ENCODE results near the gene ALOXE3.

DNA sequence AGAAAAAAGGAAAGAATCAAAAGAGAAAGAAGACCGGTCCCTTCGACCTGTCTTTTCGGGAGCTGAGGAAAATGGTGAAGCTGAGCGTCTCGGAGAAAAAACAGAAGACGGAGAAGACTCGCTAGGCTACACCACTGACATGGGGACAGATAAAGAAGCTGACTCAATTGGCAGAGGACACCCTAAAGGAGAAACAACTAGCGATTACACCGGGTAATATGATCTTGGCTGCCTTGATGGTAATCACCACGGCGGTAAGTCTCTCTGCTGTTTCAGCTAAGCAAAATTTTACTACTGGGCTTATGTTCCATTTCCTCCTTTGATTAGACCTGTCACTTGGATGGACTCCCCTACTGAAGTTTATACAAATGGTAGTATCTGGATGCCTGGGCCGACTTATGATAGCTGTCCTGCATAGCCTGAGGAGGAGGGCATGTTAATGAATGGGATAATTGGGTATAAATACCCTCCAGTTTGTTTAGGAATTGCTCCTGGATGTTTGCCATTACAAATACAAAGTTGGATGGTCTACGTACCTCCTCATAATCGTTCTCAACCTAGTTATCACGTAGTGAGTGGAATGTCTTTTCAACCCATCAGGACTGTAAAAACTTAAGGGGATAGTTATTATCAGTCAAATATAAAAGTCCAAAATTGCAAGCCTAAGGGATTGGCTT is 55.4 kb downstream of the ALOXE3 start:
- TF ChIP-seq, protein P1, sequence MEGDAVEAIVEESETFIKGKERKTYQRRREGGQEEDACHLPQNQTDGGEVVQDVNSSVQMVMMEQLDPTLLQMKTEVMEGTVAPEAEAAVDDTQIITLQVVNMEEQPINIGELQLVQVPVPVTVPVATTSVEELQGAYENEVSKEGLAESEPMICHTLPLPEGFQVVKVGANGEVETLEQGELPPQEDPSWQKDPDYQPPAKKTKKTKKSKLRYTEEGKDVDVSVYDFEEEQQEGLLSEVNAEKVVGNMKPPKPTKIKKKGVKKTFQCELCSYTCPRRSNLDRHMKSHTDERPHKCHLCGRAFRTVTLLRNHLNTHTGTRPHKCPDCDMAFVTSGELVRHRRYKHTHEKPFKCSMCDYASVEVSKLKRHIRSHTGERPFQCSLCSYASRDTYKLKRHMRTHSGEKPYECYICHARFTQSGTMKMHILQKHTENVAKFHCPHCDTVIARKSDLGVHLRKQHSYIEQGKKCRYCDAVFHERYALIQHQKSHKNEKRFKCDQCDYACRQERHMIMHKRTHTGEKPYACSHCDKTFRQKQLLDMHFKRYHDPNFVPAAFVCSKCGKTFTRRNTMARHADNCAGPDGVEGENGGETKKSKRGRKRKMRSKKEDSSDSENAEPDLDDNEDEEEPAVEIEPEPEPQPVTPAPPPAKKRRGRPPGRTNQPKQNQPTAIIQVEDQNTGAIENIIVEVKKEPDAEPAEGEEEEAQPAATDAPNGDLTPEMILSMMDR (IDR thresholded peaks at IDR 0.05; ENCODE audit: low read length) = no peak
- no peak for TF ChIP-seq EZH2 (IDR thresholded peaks at IDR 0.05; ENCODE audit: borderline replicate concordance, low read length)
